Ramos (cell line): Measurements from ENCODE around the gene CCDC12.

Experiments
- in situ Hi-C: fragments of 300-500 bp; cut with MboI; formaldehyde crosslinking; loops from one replicate; pipeline ENCODE4 v1.14.3; 2022; ENCODE audit warnings: low sequenced_read_pairs; ENCODE audit not compliant: unreplicated experiment

Gene CCDC12

DNA sequence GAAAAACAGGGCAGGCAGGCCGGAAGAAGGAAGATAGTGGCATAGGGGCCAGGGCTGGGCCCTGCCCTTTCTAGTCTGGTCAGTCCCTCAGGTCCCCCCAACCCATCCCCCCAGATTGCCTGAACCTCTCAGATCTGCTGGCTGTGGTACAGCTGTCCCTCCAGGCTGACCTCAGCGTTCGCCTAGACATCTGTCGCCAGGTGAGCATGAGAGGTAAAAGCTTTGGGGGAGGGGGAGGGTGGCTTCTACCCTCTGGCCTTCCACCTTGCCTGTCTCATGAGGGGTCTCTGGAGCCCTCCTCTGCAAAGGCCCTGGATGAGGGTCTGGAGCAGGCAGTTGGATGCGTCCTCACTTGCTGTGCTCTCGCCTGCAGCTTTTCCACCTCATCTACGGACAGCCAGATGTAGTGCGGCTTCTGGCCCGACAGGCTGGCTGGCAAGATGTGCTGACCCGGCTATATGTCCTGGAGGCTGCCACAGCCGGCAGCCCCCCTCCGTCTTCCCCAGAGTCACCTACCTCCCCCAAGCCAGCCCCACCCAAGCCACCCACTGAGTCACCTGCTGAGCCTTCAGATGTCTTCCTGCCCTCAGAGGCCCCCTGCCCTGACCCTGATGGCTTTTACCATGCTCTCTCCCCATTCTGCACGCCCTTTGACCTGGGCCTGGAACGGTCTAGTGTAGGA, 23.1 kb upstream of the CCDC12 start:
- in situ Hi-C loops = loop anchor here (25.0 kb wide), 1 partner anchor 287 kb away; the partner anchor contains the start of genes PRSS50 and TMIE

DNA sequence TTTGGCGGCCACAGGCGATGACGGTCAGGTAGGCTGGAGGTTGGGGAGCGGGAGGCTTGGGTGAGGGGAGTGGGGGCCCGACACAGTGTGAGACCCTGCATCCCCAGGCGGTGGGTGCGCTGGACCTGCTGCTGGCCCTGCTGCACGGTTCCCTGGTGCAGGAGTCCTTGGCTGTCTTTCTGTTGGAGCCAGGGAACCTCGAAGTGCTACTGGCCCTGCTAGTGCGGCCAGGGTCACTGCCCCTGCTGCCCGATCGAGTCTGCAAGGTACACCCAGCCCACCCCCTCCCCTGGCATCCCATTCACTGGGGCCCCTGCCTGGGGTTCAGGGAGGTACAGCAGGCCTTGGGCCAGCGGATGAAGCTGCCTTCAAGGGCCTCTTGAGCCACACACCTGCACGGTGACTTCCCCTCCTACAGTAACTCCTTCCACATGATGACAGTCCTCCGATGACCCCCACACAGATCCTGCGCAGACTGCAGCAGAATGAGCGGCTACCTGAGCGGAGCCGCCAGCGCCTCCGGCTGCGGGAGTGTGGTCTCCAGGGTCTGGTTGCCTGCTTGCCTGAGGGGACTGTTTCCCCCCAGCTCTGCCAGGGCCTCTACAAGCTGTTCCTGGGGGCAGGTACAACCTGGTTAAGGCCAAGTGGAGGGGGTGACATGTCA, 22.4 kb upstream of the CCDC12 start:
- in situ Hi-C loops = no loop called here

DNA sequence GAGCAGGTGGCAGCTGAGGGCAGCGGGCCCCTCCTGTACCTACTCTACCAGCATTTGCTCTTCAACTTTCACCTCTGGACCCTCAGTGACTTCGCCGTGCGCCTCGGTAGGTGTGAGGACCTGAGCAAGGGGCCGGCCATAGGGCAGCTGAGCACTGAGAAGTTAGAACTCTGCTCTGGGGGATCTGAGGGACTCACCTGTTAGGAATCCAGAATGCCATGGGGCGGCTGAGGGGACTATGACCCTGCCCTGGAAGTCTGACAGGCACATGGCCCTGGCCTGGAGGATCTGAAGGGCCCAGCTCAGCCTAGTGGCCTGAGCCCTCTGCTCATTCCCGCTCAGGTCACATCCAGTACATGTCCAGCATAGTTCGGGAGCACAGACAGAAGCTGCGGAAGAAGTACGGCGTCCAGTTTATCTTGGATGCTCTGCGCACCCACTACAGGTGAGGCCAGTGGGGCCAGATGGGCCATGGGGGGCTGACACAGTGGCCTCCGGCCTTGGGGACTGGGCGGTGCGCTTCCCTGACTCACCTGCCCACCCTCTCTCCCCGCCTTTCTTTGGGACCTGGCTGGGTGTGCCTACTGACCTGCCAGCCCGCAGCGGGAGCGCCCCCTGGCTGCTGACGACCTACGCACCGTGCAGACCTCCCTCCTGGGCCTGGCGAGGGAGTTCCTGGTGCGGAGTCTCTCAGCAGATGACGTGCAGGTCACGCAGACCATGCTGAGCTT, 21.7 kb upstream of the CCDC12 start:
- in situ Hi-C loops = no loop called here

DNA sequence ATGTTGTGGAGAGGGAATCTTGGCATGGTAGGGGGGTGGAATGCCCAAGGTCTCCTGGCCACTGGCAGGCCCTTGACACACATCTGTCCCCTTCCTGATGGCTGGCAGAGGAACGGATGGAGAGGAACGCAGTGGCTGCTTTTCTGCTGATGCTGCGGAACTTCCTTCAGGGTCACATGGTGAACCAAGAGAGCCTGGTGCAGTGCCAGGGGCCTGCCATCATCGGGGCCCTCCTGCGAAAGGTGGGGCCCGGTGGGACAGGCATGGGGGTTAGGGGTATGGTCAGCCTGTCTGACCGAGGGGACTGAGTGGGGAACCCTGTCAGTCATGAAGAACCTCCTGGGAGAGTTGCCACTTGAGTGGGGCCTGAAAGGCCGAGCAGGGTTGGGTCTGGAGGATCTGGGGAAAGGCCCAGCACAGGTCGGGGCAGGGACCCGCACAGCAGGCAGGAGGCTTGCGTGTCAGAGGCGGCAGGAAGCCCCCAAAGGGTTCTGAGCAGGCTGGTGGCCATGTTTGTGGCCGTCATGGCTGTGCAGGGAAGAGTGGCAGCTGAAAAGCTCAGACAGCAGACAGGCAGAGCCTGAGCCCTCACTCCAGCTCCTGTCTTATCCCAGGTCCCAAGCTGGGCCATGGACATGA, 21.0 kb upstream of the CCDC12 start:
- in situ Hi-C loops = no loop called here

DNA sequence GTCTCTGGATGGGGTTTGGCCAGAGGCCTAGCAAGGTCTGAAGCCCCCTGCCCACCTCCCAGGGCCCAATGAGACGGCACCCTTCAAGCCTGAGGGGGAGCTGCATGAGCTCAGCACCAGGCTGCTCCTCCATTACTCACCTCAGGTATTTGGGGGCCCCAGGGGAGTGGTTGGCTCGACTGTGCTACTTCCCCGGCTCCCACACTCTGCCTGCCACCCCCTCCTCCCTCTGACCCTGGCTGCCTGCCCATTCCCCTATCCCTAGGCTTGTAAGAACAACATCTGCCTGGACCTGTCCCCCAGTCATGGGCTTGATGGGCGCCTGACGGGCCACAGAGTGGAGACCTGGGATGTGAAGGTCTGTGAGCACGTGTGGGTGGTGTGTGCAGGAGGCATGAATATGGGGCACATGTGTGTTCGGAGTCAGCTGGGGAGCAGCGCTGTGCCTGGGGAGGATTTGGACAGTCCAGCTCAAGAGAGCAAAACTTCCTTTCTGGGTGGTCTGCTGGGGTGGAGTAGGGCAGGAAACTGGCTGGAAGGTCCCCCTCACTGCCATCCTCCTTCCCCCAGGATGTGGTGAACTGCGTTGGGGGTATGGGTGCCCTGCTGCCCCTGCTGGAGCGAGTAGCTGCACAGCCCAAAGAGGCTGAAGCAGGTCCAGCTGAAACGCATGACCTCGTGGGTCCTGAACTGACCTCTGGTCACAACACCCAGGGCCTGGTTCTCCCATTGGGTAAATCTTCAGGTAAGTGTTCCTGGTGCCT, 20.3 kb upstream of the CCDC12 start:
- in situ Hi-C loops = no loop called here

DNA sequence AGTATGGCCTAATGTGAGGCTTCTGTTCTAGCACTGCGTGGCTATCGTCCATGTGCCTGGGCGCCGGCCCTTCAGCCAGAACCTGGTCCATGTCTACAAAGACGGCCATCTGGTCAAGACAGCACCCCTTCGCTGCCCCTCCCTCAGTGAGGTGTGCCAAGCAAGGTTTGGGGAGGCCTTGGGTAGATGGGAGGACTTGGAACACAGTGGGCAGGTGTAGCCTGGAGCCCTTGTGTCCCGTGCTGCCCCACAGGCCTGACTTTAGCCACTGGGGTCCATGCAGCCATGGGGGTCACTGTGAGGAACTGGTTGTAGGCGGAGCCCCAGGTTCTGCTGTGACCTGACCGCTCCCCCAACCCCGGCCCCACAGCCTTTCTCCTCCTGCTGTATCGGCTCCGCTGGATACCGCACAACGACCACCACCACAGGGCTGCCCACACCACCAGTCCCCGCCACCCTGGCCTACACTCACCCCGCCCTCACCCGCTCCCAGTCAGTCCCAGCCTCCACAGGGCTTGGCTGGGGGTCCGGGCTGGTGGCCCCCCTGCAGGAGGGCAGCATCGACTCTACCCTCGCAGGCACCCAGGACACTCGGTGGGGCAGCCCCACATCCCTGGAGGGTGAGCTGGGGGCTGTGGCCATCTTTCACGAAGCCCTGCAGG, 19.5 kb upstream of the CCDC12 start:
- in situ Hi-C loops = no loop called here

DNA sequence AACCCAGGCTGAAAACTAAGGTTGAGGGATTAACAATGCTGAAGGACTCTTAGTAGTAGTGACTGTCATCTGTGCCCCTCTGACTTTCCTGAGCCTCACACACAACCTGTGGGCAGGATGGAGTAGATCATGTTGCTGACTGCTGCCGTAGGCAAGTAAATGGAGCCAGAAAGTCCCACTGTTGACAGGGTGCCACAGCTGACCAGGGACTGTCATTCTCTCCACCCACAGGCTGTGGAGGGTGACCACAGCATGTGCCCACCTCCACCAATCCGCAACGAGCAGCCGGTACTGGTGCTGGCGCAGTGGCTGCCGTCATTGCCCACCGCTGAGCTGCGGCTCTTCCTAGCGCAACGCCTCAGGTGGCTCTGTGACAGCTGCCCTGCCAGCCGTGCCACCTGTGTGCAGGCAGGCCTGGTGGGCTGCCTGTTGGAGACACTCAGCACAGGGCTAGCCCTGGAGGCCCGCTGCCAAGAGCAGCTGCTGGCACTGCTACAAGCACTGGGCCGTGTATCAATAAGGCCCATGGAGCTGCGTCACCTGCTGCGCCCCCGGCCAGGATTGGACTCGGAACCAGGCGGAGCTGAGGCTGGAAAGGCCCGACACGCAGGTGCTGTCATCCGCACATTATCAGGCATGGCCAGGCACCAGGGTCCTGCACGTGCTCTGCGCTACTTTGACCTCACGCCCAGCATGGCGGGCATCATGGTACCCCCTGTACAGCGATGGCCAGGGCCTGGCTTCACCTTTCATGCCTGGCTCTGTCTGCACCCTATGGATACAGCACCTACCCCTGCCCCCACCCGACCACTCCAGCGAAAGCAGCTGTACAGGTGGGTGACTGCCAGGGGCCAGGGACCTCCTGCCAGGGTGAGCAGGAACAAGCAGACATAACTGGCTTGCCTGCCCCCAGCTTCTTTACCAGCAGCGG, 18.5 kb upstream of the CCDC12 start:
- in situ Hi-C loops = no loop called here

DNA sequence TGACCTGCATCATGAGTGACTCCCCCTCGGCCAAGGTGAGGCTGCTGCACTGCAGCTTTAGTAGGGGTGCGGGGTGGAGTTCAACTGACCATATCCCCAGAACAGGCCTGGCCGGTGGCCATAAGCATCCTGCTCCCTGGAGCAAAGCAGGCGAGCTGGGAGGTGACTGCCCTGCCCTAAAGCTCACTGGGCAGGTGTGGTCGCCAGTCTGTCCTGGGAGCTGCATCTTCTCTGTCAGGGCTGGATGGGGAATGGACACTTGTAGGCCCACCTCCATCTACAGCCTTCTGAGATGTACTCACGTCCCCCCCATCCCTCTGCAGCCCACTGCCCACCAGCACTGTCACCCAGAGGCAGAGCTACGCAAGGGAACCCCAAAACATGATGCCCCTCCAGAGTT, 17.4 kb upstream of the CCDC12 start:
- in situ Hi-C loops = no loop called here

DNA sequence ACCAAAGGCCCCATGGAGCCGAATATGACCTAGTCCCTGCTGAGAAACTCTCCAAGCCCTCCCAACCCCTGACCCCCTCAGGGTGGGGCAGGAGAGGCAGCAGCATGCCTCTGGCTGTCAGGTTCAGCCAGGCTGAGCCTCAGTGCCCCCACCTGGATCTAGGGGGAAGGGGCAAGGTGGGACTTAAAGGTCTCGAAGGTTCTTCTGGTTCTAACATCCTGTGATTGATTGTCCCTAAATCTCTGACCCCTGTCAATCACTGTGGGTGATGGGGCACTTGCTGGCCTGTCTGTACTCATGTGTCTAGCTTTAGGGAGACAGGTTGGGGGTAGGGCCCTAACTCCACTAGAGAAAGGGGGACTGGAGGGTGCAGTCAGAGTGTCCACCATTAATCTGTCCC, 16.7 kb upstream of the CCDC12 start:
- in situ Hi-C loops = no loop called here

DNA sequence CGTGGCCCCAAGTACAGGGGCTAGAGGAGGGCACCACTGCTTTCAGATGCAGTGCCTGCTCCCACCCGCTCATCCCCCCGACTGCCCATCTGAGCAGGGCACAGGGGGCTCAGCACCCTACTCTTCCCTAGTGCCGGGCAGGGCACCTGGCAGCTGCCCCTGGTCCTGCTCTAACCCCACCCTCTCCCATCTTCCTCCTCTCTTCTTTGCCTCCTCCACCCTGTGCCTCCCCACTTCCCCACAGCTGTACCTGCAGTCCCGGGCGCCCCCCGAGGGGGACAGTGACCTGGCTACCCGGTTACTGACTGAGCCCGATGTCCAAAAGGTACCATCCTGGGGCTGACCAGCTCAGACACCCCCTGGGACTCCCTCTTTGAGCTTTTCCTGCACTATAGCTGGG, 15.7 kb upstream of the CCDC12 start:
- in situ Hi-C loops = no loop called here

DNA sequence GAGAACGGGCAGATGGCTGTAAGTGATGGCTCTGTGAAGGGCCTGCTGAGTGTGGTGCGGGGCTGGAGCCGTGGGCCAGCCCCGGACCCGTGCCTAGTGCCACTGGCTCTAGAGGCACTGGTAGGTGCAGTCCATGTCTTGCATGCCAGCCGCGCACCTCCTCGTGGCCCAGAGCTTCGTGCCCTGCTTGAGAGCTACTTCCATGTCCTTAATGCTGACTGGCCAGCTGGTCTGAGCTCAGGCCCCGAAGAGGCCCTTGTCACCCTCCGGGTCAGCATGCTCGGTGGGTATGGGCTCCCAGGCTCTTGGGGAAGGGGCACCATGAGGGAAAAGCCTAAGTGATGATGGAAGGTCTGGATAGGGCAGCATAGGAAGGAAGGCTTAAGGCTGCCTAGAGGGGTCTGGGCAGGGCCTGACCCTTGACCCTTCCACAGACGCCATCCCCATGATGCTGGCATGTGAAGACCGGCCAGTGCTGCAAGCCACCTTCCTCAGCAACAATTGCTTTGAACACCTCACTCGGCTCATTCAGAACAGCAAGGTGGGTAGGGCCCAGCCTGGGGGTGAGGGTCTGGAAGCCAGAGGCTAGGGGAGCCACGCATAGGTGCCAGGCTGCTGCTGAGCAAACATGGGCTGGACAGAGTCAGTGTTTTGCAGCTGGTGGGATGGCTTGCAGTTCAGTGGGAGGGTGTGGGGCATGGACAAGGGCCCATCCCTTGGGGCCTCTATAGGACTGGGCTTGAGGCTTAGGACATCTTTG, 15.0 kb upstream of the CCDC12 start:
- in situ Hi-C loops = no loop called here

DNA sequence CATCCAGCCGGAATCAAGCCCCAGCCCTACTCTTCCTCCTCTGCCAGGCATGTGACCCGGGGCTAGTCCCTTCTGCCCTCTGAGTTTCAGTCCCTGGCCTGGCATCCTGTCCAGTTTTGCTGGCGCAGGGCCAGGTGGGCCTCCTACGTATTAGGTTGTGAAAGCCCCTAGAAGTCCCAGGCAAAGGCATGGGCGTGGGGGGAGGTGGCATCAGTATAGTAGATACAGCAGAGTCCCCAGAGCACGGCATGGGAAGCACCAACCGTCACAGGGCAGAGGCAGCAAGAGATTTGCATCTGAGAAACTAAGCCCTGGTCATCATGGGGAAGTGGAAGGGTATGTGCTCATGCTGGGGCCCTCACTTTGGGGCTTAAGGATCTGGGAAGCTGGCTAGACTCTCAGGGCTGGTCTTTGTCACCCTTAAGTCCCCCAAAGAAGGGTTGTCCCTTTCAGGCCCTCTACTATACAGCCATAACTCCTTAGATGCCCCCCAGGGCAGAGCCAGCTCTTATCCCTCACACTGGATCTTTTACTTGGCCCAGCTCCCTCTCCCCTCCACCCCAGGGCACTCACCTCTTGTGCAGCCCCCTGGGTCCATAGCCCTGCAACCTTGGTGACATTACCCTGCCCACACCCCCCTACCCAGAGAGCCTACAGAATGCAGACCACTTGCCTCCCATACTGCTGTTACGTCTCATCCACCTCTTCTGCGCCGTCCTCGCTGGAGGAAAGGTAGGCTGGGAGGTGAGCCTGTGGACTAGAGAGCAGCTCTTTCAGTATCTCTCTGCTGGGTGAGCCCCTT, 14.2 kb upstream of the CCDC12 start:
- in situ Hi-C loops = no loop called here

DNA sequence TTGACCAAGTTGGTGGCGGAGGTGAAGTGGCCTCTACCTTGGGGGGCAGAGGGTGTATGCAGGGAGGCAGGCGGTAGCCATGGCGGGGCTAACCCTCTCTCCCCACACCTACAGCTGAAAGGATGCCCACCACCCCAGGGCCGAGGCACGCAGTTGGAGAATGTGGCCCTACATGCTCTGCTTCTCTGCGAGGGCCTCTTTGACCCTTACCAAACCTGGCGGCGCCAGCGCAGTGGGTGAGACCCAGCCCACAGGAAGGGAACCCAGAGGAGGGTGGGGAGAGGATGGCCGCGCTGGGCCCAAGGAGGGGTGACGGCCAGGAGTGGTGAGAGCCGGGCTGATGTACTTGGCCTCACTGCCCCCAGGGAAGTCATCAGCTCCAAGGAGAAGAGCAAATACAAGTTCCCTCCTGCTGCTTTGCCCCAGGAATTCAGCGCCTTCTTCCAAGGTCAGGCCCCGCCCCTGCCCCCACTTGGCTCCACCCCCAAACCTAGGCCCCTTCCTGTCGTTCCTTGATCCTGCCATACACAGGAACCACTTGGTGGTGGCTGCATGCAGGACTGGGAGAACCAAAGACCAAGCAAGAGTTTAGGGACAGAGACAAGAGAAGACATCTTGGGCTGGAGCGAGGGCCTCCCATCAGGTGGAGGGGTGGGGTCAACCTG, 12.7 kb upstream of the CCDC12 start:
- in situ Hi-C loops = loop anchor here (5.0 kb wide), 1 partner anchor 72 kb away; no protein-coding TSS in a partner anchor

DNA sequence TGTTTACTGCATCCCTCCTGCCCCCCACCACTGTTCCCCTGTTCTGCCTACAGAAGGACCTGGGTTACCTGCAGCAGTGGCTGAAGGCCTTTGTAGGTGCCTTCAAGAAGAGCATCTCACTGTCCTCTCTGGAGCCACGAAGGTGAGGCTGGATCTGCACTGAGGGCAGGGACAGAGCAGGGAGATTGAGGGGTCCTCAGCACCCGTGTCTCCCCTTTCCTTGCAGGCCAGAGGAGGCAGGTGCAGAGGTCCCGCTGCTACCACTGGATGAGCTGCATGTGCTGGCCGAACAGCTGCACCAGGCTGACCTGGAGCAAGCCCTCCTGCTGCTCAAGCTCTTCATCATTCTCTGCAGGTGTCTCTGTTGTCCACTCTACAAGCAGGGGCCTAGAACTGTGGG, 12.1 kb upstream of the CCDC12 start:
- in situ Hi-C loops = loop anchor here (5.0 kb wide), 1 partner anchor 71 kb away; no protein-coding TSS in a partner anchor

DNA sequence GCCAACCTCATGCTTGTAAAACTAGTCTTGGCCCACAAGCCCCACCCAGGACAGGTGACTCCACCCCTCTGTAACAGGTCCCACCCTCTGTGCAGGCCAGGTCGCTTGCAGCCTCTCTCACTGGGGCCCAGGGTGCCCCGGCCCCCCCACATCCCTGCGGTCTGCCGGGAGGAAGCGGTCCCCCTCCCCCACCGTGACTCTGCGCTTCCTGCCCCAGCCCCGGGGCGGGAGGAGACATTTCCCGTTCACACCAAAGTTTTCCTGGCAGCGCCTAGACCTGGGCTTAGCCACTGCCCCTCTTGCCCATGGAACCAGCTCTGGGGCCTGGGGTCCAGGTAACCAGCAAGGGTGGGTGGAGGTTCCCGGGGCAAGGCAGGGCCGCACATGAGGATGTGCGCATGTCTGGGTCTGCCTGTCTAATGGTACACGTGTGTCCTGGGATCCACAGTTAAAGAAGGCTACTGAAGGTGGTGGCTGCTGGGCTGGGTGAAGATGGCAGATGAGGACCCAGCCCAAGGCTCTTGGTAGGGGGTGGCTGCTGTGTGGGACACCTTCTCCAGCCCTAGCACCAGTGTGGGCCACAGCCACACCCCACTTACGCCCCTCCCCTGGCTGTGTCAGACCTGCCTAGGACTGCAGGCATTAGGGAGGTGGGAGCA, 11.3 kb upstream of the CCDC12 start:
- in situ Hi-C loops = loop anchor here (5.0 kb wide), 1 partner anchor 71 kb away; no protein-coding TSS in a partner anchor

DNA sequence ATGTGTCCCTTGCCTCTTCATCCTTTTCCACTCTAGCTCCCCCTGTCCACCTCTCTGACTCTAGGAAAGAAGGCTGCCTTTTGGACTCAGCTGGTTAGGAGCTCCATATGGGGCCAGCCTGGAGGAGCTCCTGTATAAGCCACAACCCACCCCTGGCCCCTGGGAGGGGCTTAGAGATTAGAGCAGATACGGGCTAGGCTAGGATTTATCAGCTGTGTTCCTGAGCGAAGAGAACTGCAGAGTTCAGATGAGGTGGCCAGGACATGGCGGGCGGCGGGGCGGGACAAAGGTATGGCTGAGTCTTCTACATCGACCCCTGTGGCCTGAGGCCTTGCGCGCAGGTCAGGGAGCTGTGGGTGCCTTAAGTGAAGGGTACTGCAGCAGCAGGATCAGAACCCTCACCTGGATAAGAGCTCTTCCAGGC, 10.8 kb upstream of the CCDC12 start:
- in situ Hi-C loops = loop anchor here (5.0 kb wide), 1 partner anchor 70 kb away; no protein-coding TSS in a partner anchor
